Neural progenitor cell (in vitro differentiated cells): ENCODE measurements around the gene LRBA.

ENCODE experiments used
- CTCF ChIP-seq: fragments of 200-600 bp; sonication (generic); IDR thresholded peaks from 2 replicates; pipeline ENCODE4 v1.5.1; 2017; ENCODE audit warnings: antibody characterized with exemption, mild to moderate bottlenecking
- EZH2phosphoT487 ChIP-seq: fragments of 200-600 bp; sonication (generic); IDR thresholded peaks from 2 replicates; pipeline ENCODE4 v1.6.1; 2017; ENCODE audit warnings: antibody characterized with exemption

DNA sequence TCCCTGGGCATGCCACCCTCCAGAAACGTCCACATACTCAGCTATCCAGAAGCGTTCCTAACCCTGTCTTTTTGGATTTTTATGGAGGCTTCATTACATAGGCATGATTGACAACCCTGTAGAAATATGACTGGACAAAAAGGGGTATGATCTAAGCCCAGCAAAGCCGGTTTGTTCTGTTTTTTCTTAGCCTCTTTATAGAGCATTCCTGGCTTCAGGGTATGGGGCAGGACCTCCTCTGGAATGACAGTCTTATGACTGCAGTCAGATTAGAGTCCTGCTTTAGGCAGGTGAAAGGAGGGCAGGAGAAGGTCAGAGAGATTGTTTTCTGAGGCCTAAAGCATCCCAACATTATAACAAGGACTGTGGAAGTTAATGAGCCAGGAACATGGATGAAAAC, 799.5 kb downstream of the LRBA start:
- TF ChIP-seq CTCF (no peak), EZH2phosphoT487 (no peak)
